Stimulated activated CD8-positive, alpha-beta memory T cell treated with anti-CD3 and anti-CD28 coated beads, Interleukin-4, amount 100 ng/mL, for 48 hours (primary cell): Measurements from ENCODE around the gene FGFBP1.

Source experiments
- DNase-seq: peaks from one replicate; pipeline ENCODE4 v3.0.0-alpha.2; 2020

FGFBP1 gene

GRCh38 chr4:15910155-15910940 is 28.2 kb downstream of the FGFBP1 start:
- no peak for DNase-seq

DNA sequence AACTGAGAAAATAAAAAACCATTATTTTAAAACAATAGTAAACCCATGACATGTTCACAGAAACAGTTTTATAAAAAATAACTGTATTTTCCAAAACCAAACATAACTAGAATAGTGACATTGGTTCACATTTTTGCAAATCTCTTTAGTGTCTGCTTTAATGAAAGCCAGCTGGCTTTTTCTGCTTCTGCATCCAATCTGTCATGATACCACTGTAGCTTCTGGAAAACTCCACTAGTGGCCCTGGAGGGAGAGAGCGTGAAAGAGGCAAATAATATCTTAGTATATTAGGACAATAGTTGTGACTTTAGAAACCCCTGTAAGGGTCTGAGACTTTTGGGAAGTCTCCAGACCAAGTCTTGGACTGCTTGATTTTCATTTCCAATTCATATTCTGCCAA is 31.1 kb downstream of the FGFBP1 start:
- DNase-seq = no peak

GRCh38 chr4:15906020-15906443 is 32.5 kb downstream of the FGFBP1 start:
- DNase-seq = peak; percentile 41

DNA sequence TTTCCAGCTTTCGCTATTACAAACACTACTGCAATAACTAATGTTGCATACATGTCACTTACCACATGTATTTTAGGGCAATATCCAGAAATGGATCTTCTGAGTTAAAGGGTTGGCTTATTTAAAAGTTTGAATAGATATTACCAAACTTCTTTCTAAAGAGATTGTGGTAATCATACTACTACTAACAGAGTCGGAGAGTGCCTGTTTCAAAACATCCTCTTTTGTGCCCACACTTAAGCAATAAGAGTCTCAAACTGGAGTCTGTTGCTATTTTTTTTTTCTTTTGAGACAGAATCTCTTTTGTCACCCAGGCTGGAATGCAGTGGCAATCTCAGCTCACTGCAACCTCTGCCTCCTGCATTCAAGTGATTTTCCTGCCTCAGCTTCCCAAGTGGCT is 35.8 kb downstream of the FGFBP1 start:
- DNase-seq = no peak

DNA sequence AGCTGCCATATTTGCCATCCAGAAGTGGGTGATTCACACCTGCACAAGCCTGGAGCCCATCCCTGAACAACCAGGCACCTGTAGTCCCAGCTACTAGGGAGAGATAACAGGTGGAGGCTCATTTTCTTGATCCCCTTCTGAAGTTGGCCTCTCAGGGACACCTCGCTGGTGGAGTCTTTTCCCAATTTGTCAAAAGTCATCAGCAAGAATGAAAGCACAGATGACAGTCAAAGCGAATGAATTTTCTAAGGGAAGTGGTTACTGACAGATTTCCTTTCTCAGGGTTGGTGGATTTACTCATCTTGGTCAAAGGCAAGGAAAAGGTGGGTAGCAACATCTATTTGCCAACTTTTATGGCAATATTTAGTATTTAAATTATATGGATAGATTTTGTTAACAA is 36.5 kb downstream of the FGFBP1 start:
- no peak for DNase-seq

GRCh38 chr4:15901007-15901406 is 37.5 kb downstream of the FGFBP1 start:
- DNase-seq = no peak

DNA sequence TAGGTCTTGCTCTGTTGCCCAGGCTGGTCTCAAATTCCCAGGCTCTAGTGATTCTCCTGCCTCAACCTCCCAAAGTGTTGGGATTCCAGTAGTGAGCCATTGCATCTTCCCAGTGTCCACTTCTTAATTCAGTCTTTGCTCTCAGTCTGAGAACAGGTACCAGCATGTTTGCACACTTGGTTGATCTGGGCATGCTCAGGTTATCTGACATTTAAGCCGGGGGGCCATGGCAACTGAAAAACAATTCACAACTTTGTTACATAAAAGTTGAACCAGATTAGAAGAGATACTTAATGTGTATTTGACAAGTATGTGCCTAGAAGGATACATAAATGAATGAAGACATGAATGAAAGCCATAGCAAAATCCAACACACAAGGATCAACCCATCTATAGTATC is 39.0 kb downstream of the FGFBP1 start:
- no peak for DNase-seq

GRCh38 chr4:15898902-15899301 is 39.6 kb downstream of the FGFBP1 start:
- DNase-seq = no peak

DNA sequence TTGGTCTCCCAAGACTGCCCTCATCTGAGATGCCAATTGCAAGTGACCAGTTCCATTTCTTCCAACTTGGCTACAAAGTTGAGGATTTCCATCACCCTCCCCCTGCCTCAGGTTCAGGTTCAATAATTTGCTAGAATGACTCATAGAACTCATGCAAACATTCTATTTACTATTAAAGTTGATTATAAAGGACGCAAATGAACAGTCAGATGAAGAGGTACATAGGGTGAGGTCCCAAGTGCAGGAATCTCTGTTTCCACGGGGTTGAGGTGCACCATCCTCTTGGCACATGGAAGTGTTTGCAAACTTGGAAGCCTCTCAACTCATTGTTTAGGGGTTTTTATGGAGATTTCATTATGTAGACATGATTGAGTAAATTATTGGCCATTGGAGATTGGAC is 41.0 kb downstream of the FGFBP1 start:
- no peak for DNase-seq

DNA sequence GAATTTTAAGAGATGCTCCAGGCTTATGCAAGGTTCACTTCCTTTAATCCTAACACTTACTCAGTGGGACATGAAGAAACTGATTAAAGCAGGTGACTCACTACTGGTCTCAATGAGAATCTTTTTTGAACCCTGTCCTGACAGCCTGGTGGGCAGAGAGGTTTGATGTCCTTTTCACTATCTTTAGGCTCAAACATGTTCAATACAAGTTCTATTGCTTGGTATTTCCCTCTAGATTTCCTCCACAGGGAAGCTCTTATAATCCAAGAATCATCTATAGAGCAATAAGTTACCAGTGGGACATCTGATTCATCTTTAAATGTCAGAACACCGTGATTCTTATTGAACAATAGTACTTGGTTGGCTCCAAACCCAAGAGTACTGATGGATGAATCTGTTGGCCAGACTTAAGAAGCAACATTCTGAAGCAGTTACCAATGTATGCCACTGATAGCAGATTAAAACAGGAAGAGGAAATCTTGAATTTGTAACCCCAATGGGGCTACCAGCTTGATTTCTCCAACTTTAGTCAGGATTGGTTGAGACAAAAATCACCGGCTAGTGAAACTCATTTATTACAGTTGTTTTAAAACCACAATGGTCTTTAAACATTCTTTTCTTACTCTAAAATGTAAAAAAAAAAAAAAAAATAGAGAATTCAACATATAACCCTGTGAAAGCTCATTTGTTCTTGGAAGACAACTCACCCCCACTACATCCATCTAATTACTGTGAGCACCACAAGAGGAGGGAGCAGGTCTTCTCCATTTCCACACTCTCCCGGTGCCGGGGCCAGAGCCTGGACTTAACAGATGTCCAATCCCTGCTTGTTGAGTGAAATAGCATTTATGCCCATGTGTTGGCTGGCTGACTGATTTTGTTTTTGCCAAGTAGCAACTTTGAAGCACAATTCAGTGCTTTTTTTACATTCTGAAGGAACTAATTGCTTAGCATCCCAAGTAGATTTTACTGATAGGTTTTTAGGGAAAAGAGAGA is 43.3 kb downstream of the FGFBP1 start:
- no peak for DNase-seq

GRCh38 chr4:15894393-15894792 is 44.1 kb downstream of the FGFBP1 start:
- DNase-seq = no peak

DNA sequence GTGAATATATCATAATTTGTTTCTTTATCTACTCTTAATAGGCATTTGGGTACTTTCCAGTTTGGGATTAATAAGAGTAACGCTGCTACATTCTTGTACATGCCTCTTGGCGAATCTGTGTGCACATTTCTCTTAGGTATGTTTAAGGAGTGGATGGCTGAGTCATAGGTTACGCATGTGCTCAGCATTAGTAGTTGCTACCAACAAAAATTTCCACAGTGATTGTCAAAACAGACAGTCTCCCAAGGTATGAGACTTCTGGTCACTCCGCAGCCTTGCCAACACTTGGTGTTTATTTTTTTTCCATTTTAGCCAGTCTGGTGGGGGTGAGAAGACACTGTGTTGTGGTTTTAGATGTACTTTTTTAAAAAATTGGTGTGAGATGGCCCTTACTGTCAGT is 44.6 kb downstream of the FGFBP1 start:
- DNase-seq = no peak

DNA sequence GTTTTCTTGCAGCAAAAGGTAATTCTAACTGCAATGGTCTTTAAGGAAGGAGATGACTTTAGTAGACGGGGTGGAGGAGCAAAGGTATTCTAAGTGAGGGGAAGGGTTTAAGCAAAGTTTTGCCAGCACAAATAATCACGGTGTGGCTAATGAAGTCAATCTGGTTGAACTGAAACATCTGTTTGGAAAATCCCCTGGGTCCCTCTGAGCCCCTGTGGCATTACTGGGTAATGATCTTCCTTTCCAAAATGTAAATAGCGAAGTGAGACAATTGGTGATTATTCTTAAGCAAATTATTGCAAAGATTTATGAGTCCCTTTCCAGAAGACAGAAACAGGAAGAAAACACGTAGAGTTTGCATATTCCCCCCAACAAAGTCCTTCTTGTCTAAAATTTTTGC is 47.2 kb downstream of the FGFBP1 start:
- no peak for DNase-seq

DNA sequence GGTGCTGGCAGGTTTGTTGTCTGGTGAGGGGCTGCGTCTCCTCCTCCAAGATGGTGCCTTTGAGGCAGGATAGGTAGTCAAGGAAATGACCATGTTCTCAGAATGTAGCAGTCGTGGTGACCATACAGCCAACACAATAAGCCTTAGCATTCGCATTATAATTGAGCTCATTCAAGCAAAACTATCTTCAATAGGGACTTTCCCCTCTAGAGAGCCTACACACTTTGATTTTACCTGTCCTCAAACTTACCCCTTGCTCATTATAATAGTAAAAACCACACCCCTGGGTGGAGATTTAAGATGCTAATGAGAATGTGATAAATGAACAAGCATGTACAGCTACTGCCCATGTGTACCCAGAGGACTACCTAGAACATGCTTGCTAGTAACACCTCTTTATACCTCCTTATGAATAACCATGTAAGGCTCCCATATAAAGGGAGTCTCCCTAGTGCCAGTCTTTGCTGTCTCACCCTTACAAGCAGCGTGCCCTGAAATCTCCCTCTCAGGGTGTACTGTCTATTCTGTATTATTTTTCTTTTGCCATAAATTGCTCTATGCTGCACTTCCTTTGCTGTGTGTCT is 48.2 kb downstream of the FGFBP1 start:
- DNase-seq = no peak

DNA sequence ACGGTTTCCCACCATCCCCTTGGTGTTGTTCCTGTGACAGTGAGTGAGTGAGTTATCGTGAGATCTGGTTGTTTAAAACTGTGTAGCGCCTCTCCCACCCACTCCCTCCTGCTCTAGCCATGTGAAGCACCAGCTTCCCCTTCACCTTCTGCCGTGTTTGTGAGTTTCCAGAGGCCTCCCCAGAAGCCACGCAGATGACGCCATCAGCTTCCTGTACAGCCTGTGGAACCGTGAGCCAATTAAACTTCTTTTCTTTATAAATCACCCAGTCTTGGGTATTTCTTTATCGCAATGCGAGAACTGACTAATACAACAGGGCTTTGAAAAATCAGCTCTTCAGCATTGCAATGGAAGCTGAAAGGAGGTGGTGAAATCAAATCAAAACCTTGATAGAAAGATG is 50.0 kb downstream of the FGFBP1 start:
- DNase-seq = no peak
